Measurements from ENCODE around the gene MPHOSPH6.

GRCh38 chr16:82116535-82116934 lies 53.5 kb downstream of the MPHOSPH6 start:
- TF ChIP-seq, protein P1, sequence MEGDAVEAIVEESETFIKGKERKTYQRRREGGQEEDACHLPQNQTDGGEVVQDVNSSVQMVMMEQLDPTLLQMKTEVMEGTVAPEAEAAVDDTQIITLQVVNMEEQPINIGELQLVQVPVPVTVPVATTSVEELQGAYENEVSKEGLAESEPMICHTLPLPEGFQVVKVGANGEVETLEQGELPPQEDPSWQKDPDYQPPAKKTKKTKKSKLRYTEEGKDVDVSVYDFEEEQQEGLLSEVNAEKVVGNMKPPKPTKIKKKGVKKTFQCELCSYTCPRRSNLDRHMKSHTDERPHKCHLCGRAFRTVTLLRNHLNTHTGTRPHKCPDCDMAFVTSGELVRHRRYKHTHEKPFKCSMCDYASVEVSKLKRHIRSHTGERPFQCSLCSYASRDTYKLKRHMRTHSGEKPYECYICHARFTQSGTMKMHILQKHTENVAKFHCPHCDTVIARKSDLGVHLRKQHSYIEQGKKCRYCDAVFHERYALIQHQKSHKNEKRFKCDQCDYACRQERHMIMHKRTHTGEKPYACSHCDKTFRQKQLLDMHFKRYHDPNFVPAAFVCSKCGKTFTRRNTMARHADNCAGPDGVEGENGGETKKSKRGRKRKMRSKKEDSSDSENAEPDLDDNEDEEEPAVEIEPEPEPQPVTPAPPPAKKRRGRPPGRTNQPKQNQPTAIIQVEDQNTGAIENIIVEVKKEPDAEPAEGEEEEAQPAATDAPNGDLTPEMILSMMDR (IDR thresholded peaks at IDR 0.05; ENCODE audit: borderline replicate concordance, extremely low read depth, low read length, poor library complexity, severe bottlenecking), result no peak
- TF ChIP-seq EZH2 (IDR thresholded peaks at IDR 0.05; ENCODE audit: borderline replicate concordance, low read depth, low read length, severe bottlenecking), result no peak
